Thoracic aorta (tissue), 2 donors: ENCODE results near the gene NAGA. TPM values are rescaled to one million over a fixed set of nuclear protein-coding genes. Genes with fewer than 3 reads are reported as not detected.

Experiments used
- ATAC-seq: fragments of 150-250 bp; one replicate; pipeline ENCODE4 v1.8.0; 2017; ENCODE audit warnings: low read depth; ENCODE audit not compliant: insufficient number of reproducible peaks, low FRiP score
- DNase-seq: peaks from one replicate; pipeline ENCODE4 v3.0.0-alpha.2; 2020; ENCODE audit warnings: low spot score
- H3K27ac ChIP-seq, 2 donors: fragments of 200-600 bp; sonication (generic); 1 replicate in 1 of 2; 2 replicates in 1 of 2; pipeline ENCODE4 v1.5.1; 2016; ENCODE audit warnings: mild to moderate bottlenecking in 2 of 2, moderate library complexity in 2 of 2
- H3K27me3 ChIP-seq: fragments of 200-600 bp; sonication (generic); replicated peaks from 2 replicates; pipeline ENCODE4 v1.6.0; 2016; ENCODE audit warnings: mild to moderate bottlenecking; ENCODE audit not compliant: insufficient read depth
- H3K36me3 ChIP-seq: fragments of 200-600 bp; sonication (generic); one replicate; pipeline ENCODE4 v1.5.1; 2016
- H3K4me1 ChIP-seq, 2 donors: fragments of 200-600 bp; sonication (generic); 1 replicate in 1 of 2; 2 replicates in 1 of 2; pipeline versions ENCODE4 v1.5.1 to v1.6.0; 2016; ENCODE audit warnings: low read depth in 2 of 2, mild to moderate bottlenecking in 1 of 2; ENCODE audit not compliant: control insufficient read depth in 1 of 2
- H3K4me3 ChIP-seq: fragments of 200-600 bp; sonication (generic); 2 replicates; pipeline ENCODE4 v1.5.1; 2016; ENCODE audit warnings: mild to moderate bottlenecking
- H3K9me3 ChIP-seq: fragments of 200-600 bp; sonication (generic); 2 replicates; pipeline ENCODE4 v1.5.1; 2016
- total RNA-seq, 2 donors: library from RNA; depleted of rRNA; stranded (reverse); fragments of >200 nt; gene quantifications; one replicate each; pipeline versions ENCODE4 v1.1.0 to v1.2.3, GENCODE V29; 2016
- TF ChIP-seq, protein P1 (sequence below): fragments of 200-600 bp; sonication (generic); IDR thresholded peaks from one replicate; pipeline ENCODE4 v1.5.1; 2019; ENCODE audit warnings: antibody characterized with exemption

Gene NAGA
- total RNA-seq, 2 donors from 2014 or later: 41.7 to 52.7 TPM

DNA sequence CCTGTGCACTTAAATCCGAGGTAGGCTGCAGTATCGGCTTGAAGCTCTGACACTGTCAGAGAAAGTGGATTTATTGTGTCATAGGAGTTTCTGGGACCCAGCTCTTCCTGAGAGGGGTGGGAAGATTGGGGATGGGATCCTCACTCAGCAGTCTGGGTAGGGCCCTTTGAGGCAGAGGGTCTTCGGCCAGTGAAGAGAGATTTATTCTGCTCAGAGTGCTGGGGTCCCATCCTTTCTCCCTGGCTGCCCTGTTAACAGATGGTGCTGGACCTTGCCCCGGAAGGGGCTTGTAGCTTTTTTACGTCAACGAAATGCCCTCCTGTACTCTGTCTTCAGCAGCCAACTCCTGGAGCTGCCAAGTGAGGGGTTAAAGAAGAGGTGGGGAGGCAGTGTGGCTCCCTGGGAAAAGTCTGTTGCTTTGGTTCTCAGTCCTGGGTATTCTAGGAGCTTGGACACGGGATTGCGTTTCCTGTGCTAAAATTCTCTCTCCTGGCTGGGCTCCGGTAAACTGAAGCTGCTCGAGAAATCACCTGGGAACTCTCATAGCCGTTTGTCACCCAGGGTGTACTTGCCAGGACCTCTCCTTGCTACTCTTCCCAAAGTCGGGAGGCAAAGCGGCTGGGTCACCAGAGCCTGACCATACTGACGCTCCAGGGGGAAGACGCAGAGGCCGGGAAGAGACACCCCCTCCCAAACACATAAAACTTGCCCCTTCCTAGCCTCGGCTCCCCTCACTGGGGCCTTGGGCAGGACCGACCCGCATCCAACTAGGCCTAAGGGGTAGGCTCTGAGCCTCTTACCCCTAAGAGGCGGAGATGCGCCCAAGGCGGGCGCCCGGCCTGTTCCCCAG lies 8.1 kb upstream of the NAGA start:
- Histone ChIP-seq H3K4me3 (peak overlapping the region; percentile 78), H3K36me3 (peaks cover 13% of the 10 kb centered on the region), H3K9me3 (no peaks in the 10 kb centered on the region), H3K27me3 (no peaks in the 10 kb centered on the region), H3K4me1 (peaks cover 15 to 53% of the 10 kb centered on the region in 2 donors), H3K27ac (peak overlapping the region; percentile 98 to 99)
- no peak for DNase-seq
- TF ChIP-seq, protein P1, sequence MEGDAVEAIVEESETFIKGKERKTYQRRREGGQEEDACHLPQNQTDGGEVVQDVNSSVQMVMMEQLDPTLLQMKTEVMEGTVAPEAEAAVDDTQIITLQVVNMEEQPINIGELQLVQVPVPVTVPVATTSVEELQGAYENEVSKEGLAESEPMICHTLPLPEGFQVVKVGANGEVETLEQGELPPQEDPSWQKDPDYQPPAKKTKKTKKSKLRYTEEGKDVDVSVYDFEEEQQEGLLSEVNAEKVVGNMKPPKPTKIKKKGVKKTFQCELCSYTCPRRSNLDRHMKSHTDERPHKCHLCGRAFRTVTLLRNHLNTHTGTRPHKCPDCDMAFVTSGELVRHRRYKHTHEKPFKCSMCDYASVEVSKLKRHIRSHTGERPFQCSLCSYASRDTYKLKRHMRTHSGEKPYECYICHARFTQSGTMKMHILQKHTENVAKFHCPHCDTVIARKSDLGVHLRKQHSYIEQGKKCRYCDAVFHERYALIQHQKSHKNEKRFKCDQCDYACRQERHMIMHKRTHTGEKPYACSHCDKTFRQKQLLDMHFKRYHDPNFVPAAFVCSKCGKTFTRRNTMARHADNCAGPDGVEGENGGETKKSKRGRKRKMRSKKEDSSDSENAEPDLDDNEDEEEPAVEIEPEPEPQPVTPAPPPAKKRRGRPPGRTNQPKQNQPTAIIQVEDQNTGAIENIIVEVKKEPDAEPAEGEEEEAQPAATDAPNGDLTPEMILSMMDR: no peak
- ATAC-seq: peak; percentile 20

DNA sequence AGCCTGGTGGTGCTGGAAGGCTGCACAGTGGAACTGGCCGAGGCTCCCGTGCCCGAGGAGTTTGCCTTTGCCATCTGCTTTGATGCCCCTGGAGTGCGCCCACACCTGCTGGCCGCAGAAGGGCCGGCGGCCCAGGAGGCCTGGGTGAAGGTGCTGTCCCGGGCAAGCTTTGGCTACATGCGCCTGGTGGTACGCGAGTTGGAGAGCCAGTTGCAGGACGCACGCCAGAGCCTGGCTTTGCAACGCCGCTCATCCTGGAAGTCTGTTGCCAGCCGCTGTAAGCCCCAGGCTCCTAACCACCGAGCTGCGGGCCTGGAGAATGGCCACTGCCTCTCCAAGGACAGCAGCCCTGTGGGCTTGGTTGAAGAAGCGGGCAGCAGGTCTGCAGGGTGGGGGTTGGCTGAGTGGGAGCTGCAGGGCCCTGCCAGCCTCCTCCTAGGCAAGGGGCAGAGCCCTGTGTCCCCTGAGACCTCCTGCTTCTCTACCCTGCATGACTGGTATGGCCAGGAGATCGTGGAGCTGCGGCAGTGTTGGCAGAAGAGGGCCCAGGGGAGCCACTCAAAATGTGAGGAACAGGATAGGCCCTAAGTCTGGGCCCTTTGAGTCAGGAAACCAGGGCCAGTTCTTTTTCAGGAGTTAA lies 7.0 kb upstream of the NAGA start:
- Histone ChIP-seq H3K27ac (peak overlapping the region; percentile 98 to 99), H3K9me3 (no peaks in the 10 kb centered on the region), H3K4me3 (no peak overlapping the region), H3K4me1 (peaks cover 20 to 58% of the 10 kb centered on the region in 2 donors), H3K27me3 (no peaks in the 10 kb centered on the region), H3K36me3 (peaks cover 4% of the 10 kb centered on the region)
- TF ChIP-seq, protein P1: no peak
- no peak for DNase-seq
- ATAC-seq: no peak

DNA sequence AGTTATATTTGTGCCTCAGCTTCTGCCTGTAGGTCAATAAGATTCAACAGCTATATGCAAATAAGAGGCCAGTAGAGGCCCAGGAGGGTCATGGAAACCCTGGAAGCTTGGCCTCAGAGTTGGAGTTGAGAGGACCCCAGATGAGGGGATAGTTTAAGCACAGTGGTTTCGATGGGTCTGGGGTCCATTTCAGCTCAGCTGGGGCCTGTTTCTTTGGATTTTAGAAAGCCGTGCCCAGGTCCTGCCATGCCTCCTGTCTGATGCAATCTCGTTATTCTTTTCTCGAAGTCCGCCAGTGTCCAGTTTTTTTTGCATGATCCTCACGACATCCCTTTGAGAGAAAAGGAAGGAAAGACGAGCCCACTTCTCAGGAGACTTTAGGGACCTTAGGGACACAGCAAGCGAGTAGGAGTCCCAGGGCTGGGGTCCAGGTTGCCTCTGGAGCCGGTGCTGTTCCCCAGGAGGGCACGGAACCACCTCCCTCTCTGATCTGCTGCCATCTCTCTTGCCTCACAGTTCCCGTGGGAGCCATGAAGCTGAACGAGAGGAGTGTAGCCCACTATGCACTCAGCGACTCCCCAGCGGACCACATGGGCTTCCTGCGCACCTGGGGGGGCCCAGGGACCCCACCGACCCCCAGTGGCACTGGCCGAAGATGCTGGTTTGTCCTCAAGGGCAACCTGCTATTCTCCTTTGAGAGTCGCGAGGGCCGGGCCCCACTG lies 6.3 kb upstream of the NAGA start:
- no peak overlapping the region for H3K27ac ChIP-seq

DNA sequence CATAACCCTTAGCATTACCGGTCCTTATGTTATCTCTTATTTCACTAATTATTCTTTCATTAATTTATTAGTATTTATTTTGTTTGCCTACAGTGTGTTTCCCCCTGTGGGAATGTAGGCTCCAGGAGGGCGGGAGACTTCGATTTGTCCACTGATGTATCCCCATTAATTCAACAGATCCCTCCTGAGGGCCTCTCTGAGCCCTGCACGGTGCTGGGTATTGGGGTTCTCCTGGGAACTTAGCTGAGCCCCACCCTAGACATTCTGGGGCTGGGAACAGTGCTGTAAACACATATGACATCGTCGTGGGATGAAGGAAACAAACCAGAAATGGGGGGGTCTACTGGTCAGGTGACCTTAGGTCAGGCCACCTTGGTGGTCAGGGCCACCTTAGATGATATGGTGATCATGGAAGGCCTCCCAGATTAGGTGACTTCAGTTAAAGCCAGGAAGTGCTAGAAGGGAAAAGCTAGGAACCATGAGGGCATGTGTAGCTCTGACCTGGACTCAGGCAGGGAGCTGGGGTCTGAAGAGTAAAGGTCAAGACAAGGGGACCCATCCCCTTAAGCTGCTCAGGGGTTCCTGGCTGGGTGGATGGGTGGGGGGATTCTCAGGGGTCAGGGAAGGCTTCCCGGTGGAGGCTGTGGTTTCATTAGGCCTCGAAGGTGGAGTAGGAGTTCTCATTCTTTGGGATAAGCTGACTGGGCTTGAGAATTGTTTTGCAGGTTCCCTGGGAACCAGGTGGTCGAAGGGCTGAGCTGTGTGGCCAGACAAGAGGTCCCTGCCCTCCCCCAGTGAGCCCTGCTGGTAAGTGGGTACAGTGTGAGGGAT lies 4.4 kb upstream of the NAGA start:
- Histone ChIP-seq H3K27me3 (no peaks in the 10 kb centered on the region), H3K9me3 (no peaks in the 10 kb centered on the region), H3K27ac (peak overlapping the region; percentile 86 to 88), H3K4me1 (peaks cover 20 to 54% of the 10 kb centered on the region in 2 donors), H3K4me3 (peak overlapping the region; percentile 90), H3K36me3 (no peaks in the 10 kb centered on the region)
- TF ChIP-seq, protein P1: no peak
- DNase-seq (no peak), ATAC-seq (no peak)

More for the DNA sequence above, 6.3 kb upstream of the NAGA start:
- DNase-seq (no peak), ATAC-seq (no peak)
- Histone ChIP-seq H3K36me3 (no peaks in the 10 kb centered on the region), H3K9me3 (no peaks in the 10 kb centered on the region), H3K4me3 (no peak overlapping the region), H3K4me1 (peaks cover 20 to 54% of the 10 kb centered on the region in 2 donors), H3K27me3 (no peaks in the 10 kb centered on the region)
- TF ChIP-seq, protein P1: no peak
